Glomerular visceral epithelial cell (primary cell): ENCODE measurements around the gene WNK1.
"Not testable (repeated sequence)": the region's sequence is repeated elsewhere in the genome, so short reads cannot be mapped to it uniquely, and the experiment has no call there.

Source experiments
- DNase-seq: peaks from one replicate; pipeline ENCODE4 v3.0.0-alpha.2; 2016; ENCODE audit errors: extremely low spot score

Gene WNK1

GRCh38 chr12:817941-818600 lies 65.7 kb downstream of the WNK1 start:
- no peak for DNase-seq

GRCh38 chr12:818733-819132 lies 66.4 kb downstream of the WNK1 start:
- DNase-seq: no peak

- no peak for DNase-seq
Observed at GRCh38 chr12:820336-820735, 68.0 kb downstream of the WNK1 start.

- no peak for DNase-seq
Observed at GRCh38 chr12:823028-823698, 70.8 kb downstream of the WNK1 start.

GRCh38 chr12:826331-826730 lies 74.0 kb downstream of the WNK1 start:
- no peak for DNase-seq

GRCh38 chr12:828726-829395 lies 76.5 kb downstream of the WNK1 start:
- no peak for DNase-seq

GRCh38 chr12:830111-830867 lies 77.9 kb downstream of the WNK1 start:
- no peak for DNase-seq

GRCh38 chr12:835754-836518 lies 83.6 kb downstream of the WNK1 start:
- DNase-seq: no peak

- DNase-seq: no peak
Observed at GRCh38 chr12:836952-837351, 84.6 kb downstream of the WNK1 start.

- DNase-seq: no peak
Observed at GRCh38 chr12:837548-837947, 85.2 kb downstream of the WNK1 start.

GRCh38 chr12:843609-844008 lies 91.2 kb downstream of the WNK1 start:
- no peak for DNase-seq

- DNase-seq: no peak
Observed at GRCh38 chr12:846421-846820, 94.0 kb downstream of the WNK1 start.

- DNase-seq: no peak
Observed at GRCh38 chr12:848173-848865, 95.9 kb downstream of the WNK1 start.

- no peak for DNase-seq
Observed at GRCh38 chr12:848882-849527, 96.6 kb downstream of the WNK1 start.

GRCh38 chr12:849733-850437 lies 97.5 kb downstream of the WNK1 start:
- DNase-seq: not testable (repeated sequence)

GRCh38 chr12:851343-851742 lies 99.0 kb downstream of the WNK1 start:
- no peak for DNase-seq

- DNase-seq: peak; percentile 14
Observed at GRCh38 chr12:851913-852312, 99.5 kb downstream of the WNK1 start.

- DNase-seq: no peak
Observed at GRCh38 chr12:852864-853263, 100.5 kb downstream of the WNK1 start.

- no peak for DNase-seq
Observed at GRCh38 chr12:857611-858010, 105.2 kb downstream of the WNK1 start.
